Posterior cingulate gyrus (tissue), 11 donors: Measurements from ENCODE around the gene ZNF296.

ENCODE experiments used
- DNase-seq, 10 donors: peaks; one replicate each; pipeline versions ENCODE4 v3.0.0 to v3.0.0-alpha.2; 2020 to 2021; ENCODE audit warnings: mixed read lengths in 3 of 10
- intact Hi-C: fragments of 100-400 bp; cut with DNase I; formaldehyde crosslinking; loops from one replicate; pipeline ENCODE4 v1.15.1; 2023

ZNF296 gene

GRCh38 chr19:45066921-45067661 is 9.2 kb downstream of the ZNF296 start:
- intact Hi-C loops: no loop called here
- no peak for DNase-seq

- DNase-seq: peak in 1 of 10 donors; percentile 18
- intact Hi-C loops: no loop called here
These were observed 12.2 kb downstream of the ZNF296 start for GRCh38 chr19:45063851-45064801.

GRCh38 chr19:45061965-45062364 is 14.3 kb downstream of the ZNF296 start:
- intact Hi-C loops: no loop called here
- no peak for DNase-seq

GRCh38 chr19:45059258-45059965 is 16.9 kb downstream of the ZNF296 start:
- DNase-seq: peak in 9 of 10 donors; percentile 59 to 96 (median 84)
- intact Hi-C loops: loop anchor here (1.0 to 5.0 kb wide), 2 partner anchors 42 to 157 kb away; no protein-coding TSS in a partner anchor

- no peak for DNase-seq
- intact Hi-C loops: loop anchor here (1.0 to 5.0 kb wide), 2 partner anchors 41 to 156 kb away; no protein-coding TSS in a partner anchor
These were observed 17.6 kb downstream of the ZNF296 start for GRCh38 chr19:45058622-45059159.

- intact Hi-C loops: loop anchor here (5.0 kb wide), 1 partner anchor 155 kb away; no protein-coding TSS in a partner anchor
- DNase-seq: no peak
These were observed 18.8 kb downstream of the ZNF296 start for GRCh38 chr19:45057444-45057843.

- intact Hi-C loops: loop anchor here (5.0 kb wide), 1 partner anchor 155 kb away; no protein-coding TSS in a partner anchor
- DNase-seq: no peak
These were observed 19.4 kb downstream of the ZNF296 start for GRCh38 chr19:45056831-45057230.

- intact Hi-C loops: no loop called here
- no peak for DNase-seq
These were observed 24.2 kb downstream of the ZNF296 start for GRCh38 chr19:45051929-45052579.

GRCh38 chr19:45050036-45050435 is 26.2 kb downstream of the ZNF296 start:
- no peak for DNase-seq
- intact Hi-C loops: no loop called here

- intact Hi-C loops: no loop called here
- DNase-seq: peak in 2 of 10 donors; percentile 8 to 26
These were observed 27.1 kb downstream of the ZNF296 start for GRCh38 chr19:45049073-45049736.

- DNase-seq: no peak
- intact Hi-C loops: no loop called here
These were observed 29.0 kb downstream of the ZNF296 start for GRCh38 chr19:45047188-45047797.

- peak in 1 of 10 donors; percentile 69 for DNase-seq
- intact Hi-C loops: no loop called here
These were observed 29.9 kb downstream of the ZNF296 start for GRCh38 chr19:45046355-45046754.

GRCh38 chr19:45045671-45046353 is 30.5 kb downstream of the ZNF296 start:
- intact Hi-C loops: no loop called here
- peak in 9 of 10 donors; percentile 61 to 98 (median 85) for DNase-seq

- intact Hi-C loops: no loop called here
- DNase-seq: no peak
These were observed 35.2 kb downstream of the ZNF296 start for GRCh38 chr19:45041125-45041524.

- peak in 1 of 10 donors; percentile 33 for DNase-seq
- intact Hi-C loops: no loop called here
These were observed 36.1 kb downstream of the ZNF296 start for GRCh38 chr19:45040059-45040771.

GRCh38 chr19:45038931-45039893 is 37.1 kb downstream of the ZNF296 start, which contains the start of gene CLASRP:
Gene CLASRP, plus strand, starts transcription at chr19:45039045. Its CDS starts 1,168 bp downstream, at chr19:45040213.
- intact Hi-C loops: no loop called here
- peak; percentile 85 to 98 (median 90) for DNase-seq
